Measurements from ENCODE around the gene UBL4A.

Gene UBL4A

GRCh38 chrX:154466036-154466435 is 20.4 kb downstream of the UBL4A start:
- DNase-seq (ENCODE audit: extremely low read depth, low read depth) = no peak
- TF ChIP-seq CTCF (IDR thresholded peaks at IDR 0.05; ENCODE audit: low read depth, low read length) = no peak

GRCh38 chrX:154465601-154466000 is 20.8 kb downstream of the UBL4A start:
- no peak for TF ChIP-seq CTCF (IDR thresholded peaks at IDR 0.05; ENCODE audit: low read depth, low read length)
- DNase-seq (ENCODE audit: extremely low read depth, low read depth) = no peak

- no peak for DNase-seq (ENCODE audit: extremely low read depth, low read depth)
- TF ChIP-seq CTCF (IDR thresholded peaks at IDR 0.05; ENCODE audit: low read depth, low read length) = no peak
Observed at GRCh38 chrX:154464806-154465365, 21.5 kb downstream of the UBL4A start.

GRCh38 chrX:154463611-154464220 is 22.7 kb downstream of the UBL4A start:
- TF ChIP-seq CTCF (IDR thresholded peaks at IDR 0.05; ENCODE audit: low read depth, low read length) = no peak
- no peak for DNase-seq (ENCODE audit: extremely low read depth, low read depth)

GRCh38 chrX:154462396-154462795 is 24.0 kb downstream of the UBL4A start:
- no peak for TF ChIP-seq CTCF (IDR thresholded peaks at IDR 0.05; ENCODE audit: low read depth, low read length)
- no peak for DNase-seq (ENCODE audit: extremely low read depth, low read depth)

GRCh38 chrX:154460326-154460725 is 26.1 kb downstream of the UBL4A start:
- DNase-seq (ENCODE audit: extremely low read depth, low read depth) = no peak
- TF ChIP-seq CTCF (IDR thresholded peaks at IDR 0.05; ENCODE audit: low read depth, low read length) = no peak; the same call in 1 of the 2 replicates

- no peak for DNase-seq (ENCODE audit: extremely low read depth, low read depth)
- TF ChIP-seq CTCF (IDR thresholded peaks at IDR 0.05; ENCODE audit: low read depth, low read length) = no peak
Observed at GRCh38 chrX:154459832-154460231, 26.6 kb downstream of the UBL4A start.

All from AG09319 (cell line).